ENCODE measurements around the gene MAN2B2.

- TF ChIP-seq ZNF274 (IDR thresholded peaks at IDR 0.05; ENCODE audit: low read depth, low read length), result no peak
- no peak for TF ChIP-seq YY1 (IDR thresholded peaks at IDR 0.05; ENCODE audit: insufficient read depth, insufficient read length)
Measured at GRCh38 chr4:6575503-6576240, 683 bp downstream of the MAN2B2 start.

All from NT2/D1 (cell line).